A549 (cell line): ENCODE measurements around the gene LNX2.

ENCODE experiments used
- CTCF ChIP-seq: fragments of >200 bp; sonication (Bioruptor Twin); formaldehyde crosslinking; IDR thresholded peaks from 3 replicates; pipeline ENCODE4 v1.5.1; 2016
- E2F6 ChIP-seq: IDR thresholded peaks from 2 replicates; pipeline ENCODE4 v1.6.1; 2012; ENCODE audit warnings: low read depth, borderline replicate concordance
- EP300 ChIP-seq, 2 experiments: fragments of >200 bp; sonication (Bioruptor Twin); formaldehyde crosslinking; IDR thresholded peaks; 2 replicates in 1 of 2; 3 replicates in 1 of 2; pipeline ENCODE4 v1.6.1; 2016 to 2017
- HDAC2 ChIP-seq: fragments of 200-600 bp; sonication (generic); IDR thresholded peaks from 2 replicates; pipeline ENCODE4 v1.6.1; 2016
- MAFK ChIP-seq: fragments of 450-650 bp; IDR thresholded peaks from 2 replicates; pipeline ENCODE4 v1.6.1; 2014; ENCODE audit not compliant: partially characterized antibody
- MAX ChIP-seq: IDR thresholded peaks from 2 replicates; pipeline ENCODE4 v1.6.1; 2012
- NPAS2 ChIP-seq: fragments of 250-450 bp; sonication (Bioruptor Pico); IDR thresholded peaks from 2 replicates; pipeline ENCODE4 v1.8.0; 2022; ENCODE audit warnings: mild to moderate bottlenecking, moderate library complexity, borderline replicate concordance
- NR3C1 ChIP-seq: fragments of >200 bp; sonication (Bioruptor Twin); formaldehyde crosslinking; IDR thresholded peaks from 3 replicates; pipeline ENCODE4 v1.6.1; 2017
- POLR2A ChIP-seq: IDR thresholded peaks from 2 replicates; pipeline ENCODE4 v1.6.1; 2012; ENCODE audit warnings: mild to moderate bottlenecking, low read length
- RFX5 ChIP-seq: fragments of 450-650 bp; IDR thresholded peaks from 2 replicates; pipeline ENCODE4 v1.7.1; 2014; ENCODE audit warnings: antibody characterized with exemption, mild to moderate bottlenecking, moderate library complexity

GRCh38 chr13:27632648-27633047 is 12.3 kb upstream of the LNX2 start:
- TF ChIP-seq EP300 (IDR thresholded peaks at IDR 0.05) (no peak), HDAC2 (no peak), RFX5 (no peak), POLR2A (no peak), NR3C1 (no peak), CTCF (no peak), MAX (no peak), NPAS2 (no peak), E2F6 (no peak), MAFK (no peak)
